Measurements from ENCODE around the gene PLOD3.

PLOD3 gene

DNA sequence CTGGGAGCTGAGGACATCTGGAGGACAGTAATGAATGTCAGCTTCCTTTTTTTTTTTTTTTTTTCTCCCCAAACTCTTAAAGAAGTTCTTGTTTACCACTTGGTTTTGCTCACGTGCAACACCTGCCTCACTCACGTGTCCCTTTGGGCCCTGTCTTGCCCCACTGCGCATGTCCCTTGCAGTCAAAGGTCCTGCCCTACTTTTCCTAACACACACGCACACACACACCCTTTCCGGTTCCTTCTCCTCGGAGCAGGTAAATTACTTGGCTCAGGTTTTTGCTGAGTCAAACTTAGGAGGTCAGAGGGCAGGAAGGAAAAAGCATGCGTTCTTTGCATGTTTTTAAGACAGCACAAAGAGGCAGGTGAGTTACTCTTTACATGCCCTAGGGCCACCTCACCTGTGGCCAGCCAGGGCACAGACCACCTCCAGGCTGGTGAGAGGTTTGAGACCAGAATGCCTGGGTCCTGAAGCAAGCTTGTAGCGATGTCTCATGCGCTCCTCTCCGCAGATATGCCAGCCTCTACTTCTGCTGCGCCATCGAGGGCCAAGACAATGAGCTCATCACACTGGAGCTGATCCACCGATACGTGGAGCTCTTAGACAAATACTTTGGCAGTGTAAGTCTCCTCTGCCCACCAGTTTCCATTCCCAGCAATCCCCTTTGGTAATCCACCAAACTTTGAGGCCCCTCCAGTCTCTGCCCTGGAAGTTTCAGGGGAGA is 60.4 kb downstream of the PLOD3 start:
- Histone ChIP-seq H3K4me3 (ENCODE audit: low read depth in 1 of 2, low read length in 2 of 2) (no peak overlapping the region), H3K27ac (ENCODE audit: low read depth, low read length) (no peak overlapping the region), H3K4me1 (ENCODE audit: insufficient read depth, low read length) (peaks cover 10% of the 10 kb centered on the region), H3K9me3 (ENCODE audit: low read length) (no peaks in the 10 kb centered on the region), H3K27me3 (ENCODE audit: control insufficient read depth in 1 of 2, insufficient read depth in 2 of 2, low read length in 2 of 2) (peaks cover 2 to 10% of the 10 kb centered on the region in 2 donors), H3K36me3 (ENCODE audit: insufficient read depth, low read length) (peaks cover 22% of the 10 kb centered on the region), H3K9ac (ENCODE audit: low read length) (no peak overlapping the region)

DNA sequence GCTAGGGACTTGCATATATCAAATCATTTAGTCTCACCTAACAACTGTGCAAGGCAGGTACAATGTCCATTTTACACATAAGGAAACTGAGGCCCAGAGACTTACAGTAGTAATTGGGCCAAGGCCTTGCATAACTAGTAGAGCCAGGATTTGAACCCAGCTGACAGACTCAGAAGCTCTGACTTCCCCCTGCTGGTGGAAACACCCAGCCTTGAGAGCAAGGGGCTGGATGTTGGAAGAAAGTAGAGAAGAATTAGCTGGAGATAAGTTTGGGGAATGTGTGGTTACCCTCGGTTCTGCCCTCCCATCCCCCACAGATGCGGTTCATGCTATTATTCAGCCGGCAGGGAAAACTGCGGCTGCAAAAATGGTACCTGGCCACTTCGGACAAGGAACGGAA is 61.1 kb downstream of the PLOD3 start:
- Histone ChIP-seq H3K9me3 (ENCODE audit: low read length) (no peaks in the 10 kb centered on the region), H3K9ac (ENCODE audit: low read length) (no peak overlapping the region), H3K27me3 (ENCODE audit: control insufficient read depth in 1 of 2, insufficient read depth in 2 of 2, low read length in 2 of 2) (peaks cover 0 to 5% of the 10 kb centered on the region in 2 donors), H3K36me3 (ENCODE audit: insufficient read depth, low read length) (peaks cover 20% of the 10 kb centered on the region), H3K27ac (ENCODE audit: low read depth, low read length) (no peak overlapping the region), H3K4me1 (ENCODE audit: insufficient read depth, low read length) (peaks cover 10% of the 10 kb centered on the region), H3K4me3 (ENCODE audit: low read depth in 1 of 2, low read length in 2 of 2) (no peak overlapping the region)

All from muscle layer of colon (tissue), 2 donors.